GM23338 (cell line): Measurements from ENCODE around the gene CHN1. TPM values are rescaled to one million over a fixed set of nuclear protein-coding genes. Genes with fewer than 3 reads are reported as not detected.

Source experiments
- ATAC-seq: fragments of 200-7000 bp; cut with Tn5 transposase; 3 replicates; pipeline ENCODE4 v1.9.1; 2020
- DNase-seq: peaks from one replicate; pipeline ENCODE4 v3.0.0-alpha.2; 2015; ENCODE audit warnings: low spot score
- H2AFZ ChIP-seq: fragments of 200-600 bp; sonication (generic); 2 replicates; pipeline ENCODE4 v1.8.0; 2016; ENCODE audit warnings: antibody characterized with exemption, mild to moderate bottlenecking, moderate library complexity
- H3F3A ChIP-seq: fragments of 200-600 bp; sonication (generic); replicated peaks from 2 replicates; pipeline ENCODE4 v1.8.0; 2017; ENCODE audit warnings: antibody characterized with exemption, mixed run types, low read depth
- H3K27ac ChIP-seq: fragments of 200-600 bp; sonication (generic); 2 replicates; pipeline ENCODE4 v1.6.1; 2016; ENCODE audit warnings: low read depth
- H3K27me3 ChIP-seq: fragments of 200-600 bp; sonication (generic); 2 replicates; pipeline ENCODE4 v1.8.0; 2016; ENCODE audit warnings: mild to moderate bottlenecking, mixed run types, moderate library complexity; ENCODE audit not compliant: insufficient read depth
- H3K36me3 ChIP-seq: fragments of 200-600 bp; sonication (generic); 2 replicates; pipeline ENCODE4 v1.8.0; 2016; ENCODE audit warnings: mild to moderate bottlenecking; ENCODE audit not compliant: insufficient read depth
- H3K4me1 ChIP-seq: fragments of 200-600 bp; sonication (generic); 2 replicates; pipeline ENCODE4 v1.8.0; 2016; ENCODE audit warnings: mild to moderate bottlenecking, moderate library complexity; ENCODE audit not compliant: insufficient read depth
- H3K4me2 ChIP-seq: fragments of 200-600 bp; sonication (generic); 2 replicates; pipeline ENCODE4 v1.7.1; 2017; ENCODE audit warnings: mixed run types
- H3K4me3 ChIP-seq: fragments of 200-600 bp; sonication (generic); 2 replicates; pipeline ENCODE4 v1.6.1; 2016; ENCODE audit warnings: mixed run types
- H3K79me2 ChIP-seq: fragments of 200-600 bp; sonication (generic); replicated peaks from 2 replicates; pipeline ENCODE4 v1.8.0; 2017; ENCODE audit warnings: mild to moderate bottlenecking; ENCODE audit not compliant: insufficient read depth
- H3K9me2 ChIP-seq: fragments of 200-600 bp; sonication (generic); 2 replicates; pipeline ENCODE4 v1.8.0; 2017; ENCODE audit not compliant: insufficient read depth
- H4K20me1 ChIP-seq: fragments of 200-600 bp; sonication (generic); replicated peaks from 2 replicates; pipeline ENCODE4 v1.8.0; 2017; ENCODE audit warnings: mild to moderate bottlenecking; ENCODE audit not compliant: insufficient read depth
- H3K27ac Mint-ChIP-seq: 2 replicates; pipeline ENCODE4 v1.8.0; 2020; ENCODE audit warnings: inconsistent platforms, mild to moderate bottlenecking, moderate library complexity, mixed read lengths
- H3K27me3 Mint-ChIP-seq: 3 replicates; pipeline ENCODE4 v1.8.0; 2022; ENCODE audit warnings: low read depth, mild to moderate bottlenecking, moderate library complexity, mixed read lengths, inconsistent platforms; ENCODE audit not compliant: insufficient read depth, poor library complexity
- H3K36me3 Mint-ChIP-seq: 3 replicates; pipeline ENCODE4 v1.8.0; 2021; ENCODE audit warnings: low read depth, mild to moderate bottlenecking, inconsistent platforms, moderate library complexity, mixed read lengths
- H3K4me1 Mint-ChIP-seq: 3 replicates; pipeline ENCODE4 v1.8.0; 2020; ENCODE audit warnings: mild to moderate bottlenecking, inconsistent platforms, mixed read lengths
- H3K4me3 Mint-ChIP-seq: 3 replicates; pipeline ENCODE4 v1.8.0; 2021; ENCODE audit warnings: moderate library complexity, mild to moderate bottlenecking, inconsistent platforms, mixed read lengths
- H3K9me3 Mint-ChIP-seq: 3 replicates; pipeline ENCODE4 v1.8.0; 2020; ENCODE audit warnings: moderate library complexity, mild to moderate bottlenecking, inconsistent platforms, mixed read lengths
- CREB1 ChIP-seq: fragments of 250-450 bp; sonication (Bioruptor Pico); IDR thresholded peaks from 2 replicates; pipeline ENCODE4 v1.5.0; 2020; ENCODE audit warnings: low read depth, mild to moderate bottlenecking, moderate library complexity
- EZH2 ChIP-seq: fragments of 200-600 bp; sonication (generic); IDR thresholded peaks from one replicate; pipeline ENCODE4 v1.8.0; 2017; ENCODE audit warnings: antibody characterized with exemption, mild to moderate bottlenecking, low read depth; ENCODE audit not compliant: unreplicated experiment
- EZH2phosphoT487 ChIP-seq: fragments of 200-600 bp; sonication (generic); IDR thresholded peaks from one replicate; pipeline ENCODE4 v1.8.1; 2018; ENCODE audit warnings: antibody characterized with exemption; ENCODE audit not compliant: unreplicated experiment
- JUNB ChIP-seq: IDR thresholded peaks from one replicate; pipeline ENCODE4 v1.6.1; 2016; ENCODE audit warnings: antibody characterized with exemption; ENCODE audit not compliant: unreplicated experiment
- NANOG ChIP-seq: IDR thresholded peaks from 2 replicates; pipeline ENCODE4 v1.6.1; 2016; ENCODE audit warnings: antibody characterized with exemption, borderline replicate concordance
- POLR2AphosphoS5 ChIP-seq: IDR thresholded peaks from 2 replicates; pipeline ENCODE4 v1.6.1; 2016; ENCODE audit warnings: antibody characterized with exemption, low read depth
- STAT1 ChIP-seq: IDR thresholded peaks from one replicate; pipeline ENCODE4 v1.6.1; 2016; ENCODE audit warnings: antibody characterized with exemption; ENCODE audit not compliant: unreplicated experiment
- ZNF114 ChIP-seq: fragments of 250-450 bp; sonication (Bioruptor Pico); IDR thresholded peaks from 2 replicates; pipeline ENCODE4 v1.5.0; 2020; ENCODE audit warnings: mild to moderate bottlenecking, moderate library complexity
- ZNF331 ChIP-seq: fragments of 250-450 bp; sonication (Bioruptor Pico); IDR thresholded peaks from 2 replicates; pipeline ENCODE4 v1.5.0; 2020; ENCODE audit warnings: low read depth, mild to moderate bottlenecking, moderate library complexity
- polyA plus RNA-seq: library from polyadenylated mRNA; unstranded; fragments of >200 nt; fragmentation: Nextera tagmentation; extraction: Ambion mirVana; gene quantifications from 2 replicates; pipeline ENCODE4 v1.2.1, GENCODE V29; 2016
- total RNA-seq: library from RNA; depleted of rRNA; stranded (reverse); fragments of >200 nt; shearing (Covaris generic); gene quantifications from 2 replicates; pipeline ENCODE4 v1.2.3, GENCODE V29; 2014
- TF ChIP-seq, protein P1 (sequence below): fragments of 250-450 bp; sonication (Bioruptor Pico); IDR thresholded peaks from 2 replicates; pipeline ENCODE4 v1.5.0; 2020; ENCODE audit warnings: mild to moderate bottlenecking, moderate library complexity
- TF ChIP-seq, protein P2 (sequence below): IDR thresholded peaks from one replicate; pipeline ENCODE4 v1.6.1; 2018; ENCODE audit warnings: antibody characterized with exemption; ENCODE audit not compliant: unreplicated experiment
- TF ChIP-seq, protein P3 (sequence below), 2 experiments: fragments of 200-600 bp in 1 of 2; sonication (generic) in 1 of 2; conservative IDR thresholded peaks; 2 replicates each; pipeline versions ENCODE4 v1.5.1 to v1.6.1; 2016 to 2017; ENCODE audit warnings: antibody characterized with exemption in 2 of 2, low read depth in 2 of 2, mild to moderate bottlenecking in 2 of 2, moderate library complexity in 1 of 2
- TF ChIP-seq, protein P4 (sequence below): IDR thresholded peaks from 2 replicates; pipeline ENCODE4 v1.6.1; 2016; ENCODE audit warnings: antibody characterized with exemption

Gene CHN1
- total and polyA plus RNA-seq, 2 experiments from 2014 or later, result 28.1 to 36.5 TPM

DNA sequence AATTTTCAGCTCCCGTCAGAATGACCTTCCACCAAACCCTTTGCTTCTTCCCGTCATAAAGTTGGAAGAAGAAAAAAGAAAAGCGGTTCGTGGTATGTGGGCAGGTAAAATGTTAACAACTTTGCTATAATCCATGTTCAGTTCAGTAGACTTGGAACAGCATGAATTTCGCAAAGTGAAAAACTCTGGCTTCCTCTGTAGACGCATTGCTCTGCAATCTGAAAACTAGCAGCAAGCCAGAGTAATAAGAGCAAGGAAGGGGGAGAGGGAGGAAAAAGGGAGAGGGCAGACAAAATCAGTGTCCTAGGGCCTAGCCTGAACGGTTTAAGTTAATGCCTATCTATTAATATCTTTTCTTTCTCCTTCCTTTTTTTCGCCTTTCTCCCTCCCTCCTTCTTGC, 214.2 kb downstream of the CHN1 start:
- Histone ChIP-seq H3K4me3 (no peak overlapping the region), H4K20me1 (no peaks in the 10 kb centered on the region), H3K27me3 (no peaks in the 10 kb centered on the region), H3K79me2 (no peaks in the 10 kb centered on the region), H3K9me2 (no peaks in the 10 kb centered on the region), H3K36me3 (no peaks in the 10 kb centered on the region), H3K27ac (0 out of 2 replicates have a peak overlapping the region, but pooled peaks have one; percentile 15), H3K4me2 (0 out of 2 replicates have a peak overlapping the region, but pooled peaks have one; percentile 16), H3F3A (peaks cover 14% of the 10 kb centered on the region), H2AFZ (peak overlapping the region; percentile 83; the same call in 1 of the 2 replicates), H3K4me1 (peaks cover 57% of the 10 kb centered on the region)
- Mint-ChIP-seq H3K36me3 (peaks cover 4% of the 10 kb centered on the region; the same call in 1 of the 3 replicates), H3K27me3 (peaks cover 22% of the 10 kb centered on the region), H3K4me1 (peaks cover 74% of the 10 kb centered on the region), H3K9me3 (no peaks in the 10 kb centered on the region), H3K27ac (0 out of 2 replicates have a peak overlapping the region, but pooled peaks have one; percentile 12), H3K4me3 (no peak overlapping the region)
- no peak for TF ChIP-seq ZNF331
- TF ChIP-seq ZNF114 (CRISPR knock-in tag), result no peak
- TF ChIP-seq, protein P1, sequence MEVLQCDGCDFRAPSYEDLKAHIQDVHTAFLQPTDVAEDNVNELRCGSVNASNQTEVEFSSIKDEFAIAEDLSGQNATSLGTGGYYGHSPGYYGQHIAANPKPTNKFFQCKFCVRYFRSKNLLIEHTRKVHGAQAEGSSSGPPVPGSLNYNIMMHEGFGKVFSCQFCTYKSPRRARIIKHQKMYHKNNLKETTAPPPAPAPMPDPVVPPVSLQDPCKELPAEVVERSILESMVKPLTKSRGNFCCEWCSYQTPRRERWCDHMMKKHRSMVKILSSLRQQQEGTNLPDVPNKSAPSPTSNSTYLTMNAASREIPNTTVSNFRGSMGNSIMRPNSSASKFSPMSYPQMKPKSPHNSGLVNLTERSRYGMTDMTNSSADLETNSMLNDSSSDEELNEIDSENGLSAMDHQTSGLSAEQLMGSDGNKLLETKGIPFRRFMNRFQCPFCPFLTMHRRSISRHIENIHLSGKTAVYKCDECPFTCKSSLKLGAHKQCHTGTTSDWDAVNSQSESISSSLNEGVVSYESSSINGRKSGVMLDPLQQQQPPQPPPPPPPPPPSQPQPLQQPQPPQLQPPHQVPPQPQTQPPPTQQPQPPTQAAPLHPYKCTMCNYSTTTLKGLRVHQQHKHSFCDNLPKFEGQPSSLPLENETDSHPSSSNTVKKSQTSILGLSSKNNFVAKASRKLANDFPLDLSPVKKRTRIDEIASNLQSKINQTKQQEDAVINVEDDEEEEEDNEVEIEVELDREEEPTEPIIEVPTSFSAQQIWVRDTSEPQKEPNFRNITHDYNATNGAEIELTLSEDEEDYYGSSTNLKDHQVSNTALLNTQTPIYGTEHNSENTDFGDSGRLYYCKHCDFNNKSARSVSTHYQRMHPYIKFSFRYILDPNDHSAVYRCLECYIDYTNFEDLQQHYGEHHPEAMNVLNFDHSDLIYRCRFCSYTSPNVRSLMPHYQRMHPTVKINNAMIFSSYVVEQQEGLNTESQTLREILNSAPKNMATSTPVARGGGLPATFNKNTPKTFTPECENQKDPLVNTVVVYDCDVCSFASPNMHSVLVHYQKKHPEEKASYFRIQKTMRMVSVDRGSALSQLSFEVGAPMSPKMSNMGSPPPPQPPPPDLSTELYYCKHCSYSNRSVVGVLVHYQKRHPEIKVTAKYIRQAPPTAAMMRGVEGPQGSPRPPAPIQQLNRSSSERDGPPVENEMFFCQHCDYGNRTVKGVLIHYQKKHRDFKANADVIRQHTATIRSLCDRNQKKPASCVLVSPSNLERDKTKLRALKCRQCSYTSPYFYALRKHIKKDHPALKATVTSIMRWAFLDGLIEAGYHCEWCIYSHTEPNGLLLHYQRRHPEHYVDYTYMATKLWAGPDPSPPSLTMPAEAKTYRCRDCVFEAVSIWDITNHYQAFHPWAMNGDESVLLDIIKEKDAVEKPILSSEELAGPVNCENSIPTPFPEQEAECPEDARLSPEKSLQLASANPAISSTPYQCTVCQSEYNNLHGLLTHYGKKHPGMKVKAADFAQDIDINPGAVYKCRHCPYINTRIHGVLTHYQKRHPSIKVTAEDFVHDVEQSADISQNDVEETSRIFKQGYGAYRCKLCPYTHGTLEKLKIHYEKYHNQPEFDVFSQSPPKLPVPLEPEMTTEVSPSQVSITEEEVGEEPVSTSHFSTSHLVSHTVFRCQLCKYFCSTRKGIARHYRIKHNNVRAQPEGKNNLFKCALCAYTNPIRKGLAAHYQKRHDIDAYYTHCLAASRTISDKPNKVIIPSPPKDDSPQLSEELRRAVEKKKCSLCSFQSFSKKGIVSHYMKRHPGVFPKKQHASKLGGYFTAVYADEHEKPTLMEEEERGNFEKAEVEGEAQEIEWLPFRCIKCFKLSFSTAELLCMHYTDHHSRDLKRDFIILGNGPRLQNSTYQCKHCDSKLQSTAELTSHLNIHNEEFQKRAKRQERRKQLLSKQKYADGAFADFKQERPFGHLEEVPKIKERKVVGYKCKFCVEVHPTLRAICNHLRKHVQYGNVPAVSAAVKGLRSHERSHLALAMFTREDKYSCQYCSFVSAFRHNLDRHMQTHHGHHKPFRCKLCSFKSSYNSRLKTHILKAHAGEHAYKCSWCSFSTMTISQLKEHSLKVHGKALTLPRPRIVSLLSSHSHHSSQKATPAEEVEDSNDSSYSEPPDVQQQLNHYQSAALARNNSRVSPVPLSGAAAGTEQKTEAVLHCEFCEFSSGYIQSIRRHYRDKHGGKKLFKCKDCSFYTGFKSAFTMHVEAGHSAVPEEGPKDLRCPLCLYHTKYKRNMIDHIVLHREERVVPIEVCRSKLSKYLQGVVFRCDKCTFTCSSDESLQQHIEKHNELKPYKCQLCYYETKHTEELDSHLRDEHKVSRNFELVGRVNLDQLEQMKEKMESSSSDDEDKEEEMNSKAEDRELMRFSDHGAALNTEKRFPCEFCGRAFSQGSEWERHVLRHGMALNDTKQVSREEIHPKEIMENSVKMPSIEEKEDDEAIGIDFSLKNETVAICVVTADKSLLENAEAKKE (CRISPR knock-in tag), result no peak
- TF ChIP-seq, protein P2, sequence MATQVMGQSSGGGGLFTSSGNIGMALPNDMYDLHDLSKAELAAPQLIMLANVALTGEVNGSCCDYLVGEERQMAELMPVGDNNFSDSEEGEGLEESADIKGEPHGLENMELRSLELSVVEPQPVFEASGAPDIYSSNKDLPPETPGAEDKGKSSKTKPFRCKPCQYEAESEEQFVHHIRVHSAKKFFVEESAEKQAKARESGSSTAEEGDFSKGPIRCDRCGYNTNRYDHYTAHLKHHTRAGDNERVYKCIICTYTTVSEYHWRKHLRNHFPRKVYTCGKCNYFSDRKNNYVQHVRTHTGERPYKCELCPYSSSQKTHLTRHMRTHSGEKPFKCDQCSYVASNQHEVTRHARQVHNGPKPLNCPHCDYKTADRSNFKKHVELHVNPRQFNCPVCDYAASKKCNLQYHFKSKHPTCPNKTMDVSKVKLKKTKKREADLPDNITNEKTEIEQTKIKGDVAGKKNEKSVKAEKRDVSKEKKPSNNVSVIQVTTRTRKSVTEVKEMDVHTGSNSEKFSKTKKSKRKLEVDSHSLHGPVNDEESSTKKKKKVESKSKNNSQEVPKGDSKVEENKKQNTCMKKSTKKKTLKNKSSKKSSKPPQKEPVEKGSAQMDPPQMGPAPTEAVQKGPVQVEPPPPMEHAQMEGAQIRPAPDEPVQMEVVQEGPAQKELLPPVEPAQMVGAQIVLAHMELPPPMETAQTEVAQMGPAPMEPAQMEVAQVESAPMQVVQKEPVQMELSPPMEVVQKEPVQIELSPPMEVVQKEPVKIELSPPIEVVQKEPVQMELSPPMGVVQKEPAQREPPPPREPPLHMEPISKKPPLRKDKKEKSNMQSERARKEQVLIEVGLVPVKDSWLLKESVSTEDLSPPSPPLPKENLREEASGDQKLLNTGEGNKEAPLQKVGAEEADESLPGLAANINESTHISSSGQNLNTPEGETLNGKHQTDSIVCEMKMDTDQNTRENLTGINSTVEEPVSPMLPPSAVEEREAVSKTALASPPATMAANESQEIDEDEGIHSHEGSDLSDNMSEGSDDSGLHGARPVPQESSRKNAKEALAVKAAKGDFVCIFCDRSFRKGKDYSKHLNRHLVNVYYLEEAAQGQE, result no peak
- no peak for TF ChIP-seq EZH2
- no peak for TF ChIP-seq POLR2AphosphoS5
- TF ChIP-seq NANOG, result no peak
- TF ChIP-seq, protein P3, sequence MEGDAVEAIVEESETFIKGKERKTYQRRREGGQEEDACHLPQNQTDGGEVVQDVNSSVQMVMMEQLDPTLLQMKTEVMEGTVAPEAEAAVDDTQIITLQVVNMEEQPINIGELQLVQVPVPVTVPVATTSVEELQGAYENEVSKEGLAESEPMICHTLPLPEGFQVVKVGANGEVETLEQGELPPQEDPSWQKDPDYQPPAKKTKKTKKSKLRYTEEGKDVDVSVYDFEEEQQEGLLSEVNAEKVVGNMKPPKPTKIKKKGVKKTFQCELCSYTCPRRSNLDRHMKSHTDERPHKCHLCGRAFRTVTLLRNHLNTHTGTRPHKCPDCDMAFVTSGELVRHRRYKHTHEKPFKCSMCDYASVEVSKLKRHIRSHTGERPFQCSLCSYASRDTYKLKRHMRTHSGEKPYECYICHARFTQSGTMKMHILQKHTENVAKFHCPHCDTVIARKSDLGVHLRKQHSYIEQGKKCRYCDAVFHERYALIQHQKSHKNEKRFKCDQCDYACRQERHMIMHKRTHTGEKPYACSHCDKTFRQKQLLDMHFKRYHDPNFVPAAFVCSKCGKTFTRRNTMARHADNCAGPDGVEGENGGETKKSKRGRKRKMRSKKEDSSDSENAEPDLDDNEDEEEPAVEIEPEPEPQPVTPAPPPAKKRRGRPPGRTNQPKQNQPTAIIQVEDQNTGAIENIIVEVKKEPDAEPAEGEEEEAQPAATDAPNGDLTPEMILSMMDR (conservative IDR thresholded peaks at IDR 0.05; ENCODE audit: low read depth in 2 of 2), result no peak
- TF ChIP-seq CREB1 (CRISPR knock-in tag), result no peak
- no peak for TF ChIP-seq EZH2phosphoT487
- no peak for TF ChIP-seq JUNB
- TF ChIP-seq, protein P4, sequence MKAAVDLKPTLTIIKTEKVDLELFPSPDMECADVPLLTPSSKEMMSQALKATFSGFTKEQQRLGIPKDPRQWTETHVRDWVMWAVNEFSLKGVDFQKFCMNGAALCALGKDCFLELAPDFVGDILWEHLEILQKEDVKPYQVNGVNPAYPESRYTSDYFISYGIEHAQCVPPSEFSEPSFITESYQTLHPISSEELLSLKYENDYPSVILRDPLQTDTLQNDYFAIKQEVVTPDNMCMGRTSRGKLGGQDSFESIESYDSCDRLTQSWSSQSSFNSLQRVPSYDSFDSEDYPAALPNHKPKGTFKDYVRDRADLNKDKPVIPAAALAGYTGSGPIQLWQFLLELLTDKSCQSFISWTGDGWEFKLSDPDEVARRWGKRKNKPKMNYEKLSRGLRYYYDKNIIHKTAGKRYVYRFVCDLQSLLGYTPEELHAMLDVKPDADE, result no peak
- no peak for TF ChIP-seq STAT1
- DNase-seq (no peak), ATAC-seq (no peak)
